Astrocyte of the spinal cord (primary cell): ENCODE measurements around the gene EXOC4.

Experiments used
- DNase-seq: peaks from one replicate; pipeline ENCODE4 v3.0.0; 2011; ENCODE audit warnings: low read depth, low spot score
- H3K4me3 ChIP-seq: 2 replicates; pipeline ENCODE4 v1.5.1; 2011; ENCODE audit warnings: low read depth, mild to moderate bottlenecking, low read length, moderate library complexity
- in situ Hi-C: cut with HindIII; loops from 2 replicates; pipeline ENCODE4 v1.10.0; 2017; ENCODE audit warnings: low sequenced_read_pairs
- TF ChIP-seq, protein P1 (sequence below): IDR thresholded peaks from 2 replicates; pipeline ENCODE4 v1.5.1; 2012; ENCODE audit warnings: low read depth, mild to moderate bottlenecking, low read length, inconsistent platforms

EXOC4 gene

DNA sequence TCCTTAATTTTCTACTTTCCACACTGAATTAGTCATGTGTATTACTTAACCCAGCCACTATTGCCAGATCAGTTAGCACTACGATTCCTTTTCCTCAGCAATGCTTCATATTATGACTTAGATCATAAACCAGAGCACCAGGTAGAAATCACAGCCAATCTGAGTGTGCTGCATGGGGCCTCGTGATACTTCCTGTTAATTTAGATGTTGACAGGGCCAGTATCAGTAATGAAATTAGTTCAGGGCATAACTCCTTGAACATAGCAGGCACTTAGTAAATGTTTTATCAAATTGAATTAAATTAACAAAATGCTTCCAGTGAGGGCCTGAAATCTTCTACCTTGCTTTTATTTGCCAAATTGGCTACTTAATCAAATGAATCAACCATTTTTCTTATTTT lies 705.0 kb downstream of the EXOC4 start:
- no peak for DNase-seq
- TF ChIP-seq, protein P1, sequence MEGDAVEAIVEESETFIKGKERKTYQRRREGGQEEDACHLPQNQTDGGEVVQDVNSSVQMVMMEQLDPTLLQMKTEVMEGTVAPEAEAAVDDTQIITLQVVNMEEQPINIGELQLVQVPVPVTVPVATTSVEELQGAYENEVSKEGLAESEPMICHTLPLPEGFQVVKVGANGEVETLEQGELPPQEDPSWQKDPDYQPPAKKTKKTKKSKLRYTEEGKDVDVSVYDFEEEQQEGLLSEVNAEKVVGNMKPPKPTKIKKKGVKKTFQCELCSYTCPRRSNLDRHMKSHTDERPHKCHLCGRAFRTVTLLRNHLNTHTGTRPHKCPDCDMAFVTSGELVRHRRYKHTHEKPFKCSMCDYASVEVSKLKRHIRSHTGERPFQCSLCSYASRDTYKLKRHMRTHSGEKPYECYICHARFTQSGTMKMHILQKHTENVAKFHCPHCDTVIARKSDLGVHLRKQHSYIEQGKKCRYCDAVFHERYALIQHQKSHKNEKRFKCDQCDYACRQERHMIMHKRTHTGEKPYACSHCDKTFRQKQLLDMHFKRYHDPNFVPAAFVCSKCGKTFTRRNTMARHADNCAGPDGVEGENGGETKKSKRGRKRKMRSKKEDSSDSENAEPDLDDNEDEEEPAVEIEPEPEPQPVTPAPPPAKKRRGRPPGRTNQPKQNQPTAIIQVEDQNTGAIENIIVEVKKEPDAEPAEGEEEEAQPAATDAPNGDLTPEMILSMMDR, result no peak
- in situ Hi-C loops, result no loop called here
- H3K4me3 ChIP-seq, result no peak overlapping the region

DNA sequence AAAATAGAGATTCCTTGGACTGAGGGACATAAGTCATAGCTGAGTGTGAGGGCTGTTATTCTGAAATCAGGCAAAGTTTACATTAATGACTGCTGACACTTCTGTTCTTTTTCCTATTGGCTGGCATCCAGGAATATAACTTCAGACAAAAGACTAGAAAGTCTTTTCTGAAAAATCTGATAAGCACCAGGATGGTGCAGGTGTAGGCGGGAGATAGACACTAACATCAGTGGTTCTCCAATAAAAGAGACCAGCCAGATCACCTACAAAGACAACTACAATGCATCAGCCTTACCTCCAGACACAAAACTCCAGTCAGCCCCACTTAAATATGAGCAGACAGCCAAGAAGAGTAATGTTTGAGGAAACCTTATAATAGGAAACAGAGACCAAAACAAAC lies 705.9 kb downstream of the EXOC4 start:
- no peak for DNase-seq
- in situ Hi-C loops, result no loop called here
- TF ChIP-seq, protein P1, result no peak
- H3K4me3 ChIP-seq, result no peak overlapping the region

DNA sequence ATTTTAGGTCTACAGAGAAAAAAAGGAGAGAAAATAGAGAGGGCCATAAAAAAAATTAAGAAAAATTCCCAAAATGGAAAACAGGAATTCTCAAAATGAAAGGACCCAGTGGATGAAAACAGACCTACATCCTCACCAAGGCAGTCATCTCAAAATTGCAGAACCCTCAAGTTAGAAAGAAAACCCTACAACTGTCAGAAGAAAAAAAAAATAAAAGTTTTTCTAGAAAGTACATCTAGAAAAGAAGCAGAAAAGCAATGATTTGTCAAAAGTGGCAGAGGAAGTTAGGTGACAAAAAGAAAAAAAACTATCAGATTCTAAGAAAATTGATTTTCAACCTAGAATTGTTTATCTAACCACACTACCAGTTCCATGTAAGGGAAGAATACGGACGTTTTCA lies 706.6 kb downstream of the EXOC4 start:
- DNase-seq, result no peak
- no peak overlapping the region for H3K4me3 ChIP-seq
- in situ Hi-C loops, result no loop called here
- TF ChIP-seq, protein P1, result no peak

DNA sequence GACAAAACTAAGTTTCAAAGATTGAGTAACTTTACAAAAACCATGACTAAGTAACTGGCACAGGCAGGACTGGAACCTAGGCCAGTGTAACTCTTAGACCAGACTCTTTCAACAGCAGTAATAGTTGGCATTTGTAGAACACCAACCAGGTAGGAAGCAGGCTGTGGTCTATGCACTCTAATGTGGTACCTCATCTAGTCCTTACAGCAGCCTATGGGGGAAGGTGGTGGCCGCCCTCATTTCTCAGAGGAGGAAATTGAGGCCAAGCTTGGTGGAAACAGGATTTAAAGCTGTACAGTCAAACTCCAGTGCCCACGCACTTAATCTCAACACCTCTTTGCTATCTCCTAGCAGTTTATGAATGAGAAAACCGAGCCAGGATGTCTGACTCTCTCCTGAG lies 708.8 kb downstream of the EXOC4 start:
- TF ChIP-seq, protein P1, result no peak
- H3K4me3 ChIP-seq, result no peak overlapping the region
- in situ Hi-C loops, result no loop called here
- DNase-seq, result no peak

DNA sequence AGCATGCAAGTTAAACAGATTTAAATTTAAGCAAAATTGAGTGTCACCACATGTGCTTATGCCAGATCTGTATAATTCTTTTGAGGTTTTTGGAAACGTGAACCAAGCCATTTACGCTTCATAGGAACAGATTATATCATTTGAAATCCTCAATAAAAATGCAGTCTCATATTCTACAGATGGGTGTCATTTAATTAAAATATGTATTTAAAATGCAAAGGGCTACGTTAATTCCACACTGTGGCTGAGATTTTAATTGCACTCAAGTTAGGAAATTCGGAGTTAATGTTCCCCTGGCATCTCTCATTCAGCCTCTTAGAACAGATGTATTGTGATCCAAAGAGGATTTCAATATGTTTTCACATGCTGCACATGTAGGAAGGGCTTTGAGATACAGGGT lies 709.8 kb downstream of the EXOC4 start:
- TF ChIP-seq, protein P1, result no peak
- no peak for DNase-seq
- in situ Hi-C loops, result no loop called here
- no peak overlapping the region for H3K4me3 ChIP-seq

DNA sequence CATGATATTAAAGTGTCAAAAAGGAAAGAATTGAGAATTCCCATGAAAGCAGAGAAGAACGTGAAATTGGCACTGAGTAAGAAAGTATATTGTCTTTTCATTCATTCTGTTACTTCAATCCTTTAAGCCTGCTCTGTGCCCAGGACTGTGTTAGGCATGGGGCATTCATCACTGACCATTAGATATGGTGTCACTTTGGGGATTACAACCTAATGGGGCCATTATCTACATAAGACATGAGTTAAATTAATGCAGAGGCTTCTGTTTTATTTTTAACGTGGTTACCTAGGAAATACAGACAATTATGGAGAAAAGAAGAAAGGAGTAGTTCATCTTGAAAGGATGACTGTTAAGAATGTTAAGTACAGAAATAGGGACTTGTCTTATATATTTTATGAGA lies 710.8 kb downstream of the EXOC4 start:
- TF ChIP-seq, protein P1, result no peak
- no peak for DNase-seq
- in situ Hi-C loops, result no loop called here
- no peak overlapping the region for H3K4me3 ChIP-seq

DNA sequence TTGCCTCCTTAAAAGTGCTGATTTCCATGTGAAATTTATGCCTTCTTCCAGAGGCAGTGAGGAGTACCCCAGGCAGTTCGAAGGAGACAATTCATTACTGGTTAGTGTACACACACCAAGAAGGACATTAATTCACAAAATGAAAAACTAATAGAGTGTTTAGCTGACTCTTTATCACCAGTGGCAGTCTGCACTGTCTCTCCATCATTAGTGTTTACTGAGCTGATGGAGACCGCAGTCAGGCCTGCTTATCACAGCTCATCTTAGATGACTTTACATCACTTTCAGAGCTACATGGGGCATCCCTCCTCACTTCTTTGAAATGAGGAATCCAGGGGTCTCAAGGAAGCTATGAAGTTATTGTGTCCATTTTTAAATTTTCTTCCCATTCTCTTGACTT lies 718.7 kb downstream of the EXOC4 start:
- H3K4me3 ChIP-seq, result no peak overlapping the region
- in situ Hi-C loops, result no loop called here
- TF ChIP-seq, protein P1, result no peak
- DNase-seq, result no peak
